Measurements from ENCODE around the gene KLHL15.

The KLHL15 gene

GRCh38 chrX:24027985-24028384 lies 999 bp upstream of the KLHL15 start:
- Histone ChIP-seq H3K27ac (ENCODE audit: low read length) (no peak overlapping the region), H3K4me1 (ENCODE audit: control insufficient read depth, low read depth, low read length) (peaks cover 6% of the 10 kb centered on the region), H3K36me3 (ENCODE audit: control insufficient read depth, low read depth, low read length) (no peaks in the 10 kb centered on the region), H3K9me3 (ENCODE audit: control insufficient read depth, low read depth, low read length) (no peaks in the 10 kb centered on the region), H3K27me3 (ENCODE audit: control insufficient read depth, insufficient read depth, low read length) (peaks cover 51% of the 10 kb centered on the region), H3K9ac (ENCODE audit: low read length) (no peak overlapping the region), H3K4me3 (ENCODE audit: low read length) (no peak overlapping the region)

DNA sequence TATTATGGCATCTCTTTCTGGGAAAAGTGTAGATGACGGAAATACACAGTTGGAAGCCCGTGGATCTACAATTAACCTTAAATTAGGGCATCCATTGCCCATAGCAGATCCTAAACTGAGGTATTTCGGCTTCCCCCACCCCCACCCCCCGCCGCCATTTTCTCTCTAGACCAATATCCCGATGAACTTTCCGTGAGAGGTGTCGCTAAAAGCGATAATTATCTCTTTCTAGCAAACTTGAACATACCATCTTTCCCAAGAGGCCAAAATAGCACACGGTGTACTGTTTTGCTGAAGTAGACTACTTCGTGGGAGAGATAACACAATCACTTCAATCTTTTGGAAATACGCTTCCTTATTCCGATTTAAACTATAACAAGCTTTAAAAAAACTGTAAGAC lies 554 bp downstream of the KLHL15 start:
- H3K27ac ChIP-seq (ENCODE audit: low read length), result peak overlapping the region; percentile 54
- H3K4me1 ChIP-seq (ENCODE audit: control insufficient read depth, low read depth, low read length), result peaks cover 6% of the 10 kb centered on the region
- no peaks in the 10 kb centered on the region for H3K9me3 ChIP-seq (ENCODE audit: control insufficient read depth, low read depth, low read length)
- H3K4me3 ChIP-seq (ENCODE audit: low read length), result peak overlapping the region; percentile 95
- H3K9ac ChIP-seq (ENCODE audit: low read length), result peak overlapping the region; percentile 84
- no peaks in the 10 kb centered on the region for H3K36me3 ChIP-seq (ENCODE audit: control insufficient read depth, low read depth, low read length)
- H3K27me3 ChIP-seq (ENCODE audit: control insufficient read depth, insufficient read depth, low read length), result peaks cover 51% of the 10 kb centered on the region

GRCh38 chrX:24025741-24026403 lies 1.1 kb downstream of the KLHL15 start:
- peak overlapping the region; percentile 84 for H3K9ac ChIP-seq (ENCODE audit: low read length)
- peak overlapping the region; percentile 54 for H3K27ac ChIP-seq (ENCODE audit: low read length)
- no peaks in the 10 kb centered on the region for H3K9me3 ChIP-seq (ENCODE audit: control insufficient read depth, low read depth, low read length)
- H3K4me3 ChIP-seq (ENCODE audit: low read length), result peak overlapping the region; percentile 95
- H3K4me1 ChIP-seq (ENCODE audit: control insufficient read depth, low read depth, low read length), result peaks cover 6% of the 10 kb centered on the region
- H3K27me3 ChIP-seq (ENCODE audit: control insufficient read depth, insufficient read depth, low read length), result peaks cover 49% of the 10 kb centered on the region
- H3K36me3 ChIP-seq (ENCODE audit: control insufficient read depth, low read depth, low read length), result no peaks in the 10 kb centered on the region

GRCh38 chrX:24024819-24025740 lies 1.9 kb downstream of the KLHL15 start:
- Histone ChIP-seq H3K9me3 (ENCODE audit: control insufficient read depth, low read depth, low read length) (no peaks in the 10 kb centered on the region), H3K4me1 (ENCODE audit: control insufficient read depth, low read depth, low read length) (peaks cover 6% of the 10 kb centered on the region), H3K9ac (ENCODE audit: low read length) (peak overlapping the region; percentile 84), H3K36me3 (ENCODE audit: control insufficient read depth, low read depth, low read length) (no peaks in the 10 kb centered on the region), H3K4me3 (ENCODE audit: low read length) (peak overlapping the region; percentile 95), H3K27me3 (ENCODE audit: control insufficient read depth, insufficient read depth, low read length) (peaks cover 41% of the 10 kb centered on the region), H3K27ac (ENCODE audit: low read length) (no peak overlapping the region)

DNA sequence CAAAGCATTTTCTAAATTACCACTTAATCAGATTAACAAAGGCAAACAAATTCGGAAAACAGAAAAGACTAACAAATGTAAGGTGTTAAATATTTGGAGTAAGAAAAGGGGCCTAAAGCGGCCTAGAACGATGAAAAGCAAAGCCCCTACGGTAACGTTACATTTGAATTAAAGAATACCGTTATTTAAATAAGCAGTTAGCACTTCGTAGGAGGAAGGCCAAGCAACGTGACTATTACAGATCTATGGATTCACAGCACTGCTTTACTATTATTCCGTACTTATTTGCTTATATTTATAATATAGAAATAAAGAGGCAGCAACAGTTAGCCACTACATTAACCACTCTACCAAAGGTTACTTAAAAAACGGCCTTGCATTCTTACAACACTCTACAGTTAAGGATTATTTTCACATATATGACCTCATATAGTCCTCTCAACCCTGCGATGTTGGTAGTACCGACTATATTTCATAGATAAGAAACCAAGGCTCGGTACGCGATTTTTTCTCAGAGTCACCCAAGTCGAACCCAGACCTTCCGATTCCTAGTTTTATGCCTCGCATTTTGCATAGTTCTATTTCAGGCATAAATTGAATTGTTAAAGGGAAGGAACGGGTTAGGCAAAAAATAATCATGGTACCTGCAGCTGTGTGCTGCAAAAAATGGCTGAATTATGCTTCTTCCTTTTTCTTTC lies 2.9 kb downstream of the KLHL15 start:
- Histone ChIP-seq H3K27me3 (ENCODE audit: control insufficient read depth, insufficient read depth, low read length) (peaks cover 32% of the 10 kb centered on the region), H3K4me1 (ENCODE audit: control insufficient read depth, low read depth, low read length) (peaks cover 6% of the 10 kb centered on the region), H3K4me3 (ENCODE audit: low read length) (peak overlapping the region; percentile 95), H3K9ac (ENCODE audit: low read length) (peak overlapping the region; percentile 74), H3K9me3 (ENCODE audit: control insufficient read depth, low read depth, low read length) (no peaks in the 10 kb centered on the region), H3K27ac (ENCODE audit: low read length) (no peak overlapping the region), H3K36me3 (ENCODE audit: control insufficient read depth, low read depth, low read length) (peaks cover 5% of the 10 kb centered on the region)

DNA sequence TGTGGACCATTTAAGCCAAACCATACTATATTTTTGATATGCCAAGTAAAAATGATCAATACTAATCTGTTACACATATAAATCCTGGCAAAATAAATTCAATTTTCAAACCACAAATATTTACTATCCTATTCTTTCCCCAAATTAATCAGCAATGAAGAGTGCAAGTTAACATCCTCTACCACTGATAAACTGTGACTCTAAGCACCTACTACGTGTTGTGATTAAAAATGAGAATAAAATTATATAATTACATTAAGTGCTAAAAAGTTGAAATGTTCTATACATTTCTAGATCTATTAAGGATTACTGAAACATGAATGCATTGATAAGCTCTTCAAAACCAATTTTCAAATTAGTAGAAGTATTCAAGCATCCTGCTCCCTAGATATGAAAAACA lies 3.4 kb downstream of the KLHL15 start:
- peaks cover 5% of the 10 kb centered on the region for H3K36me3 ChIP-seq (ENCODE audit: control insufficient read depth, low read depth, low read length)
- H3K9me3 ChIP-seq (ENCODE audit: control insufficient read depth, low read depth, low read length), result no peaks in the 10 kb centered on the region
- peak overlapping the region; percentile 95 for H3K4me3 ChIP-seq (ENCODE audit: low read length)
- peaks cover 26% of the 10 kb centered on the region for H3K27me3 ChIP-seq (ENCODE audit: control insufficient read depth, insufficient read depth, low read length)
- no peak overlapping the region for H3K27ac ChIP-seq (ENCODE audit: low read length)
- H3K9ac ChIP-seq (ENCODE audit: low read length), result peak overlapping the region; percentile 74
- peaks cover 6% of the 10 kb centered on the region for H3K4me1 ChIP-seq (ENCODE audit: control insufficient read depth, low read depth, low read length)

GRCh38 chrX:24020306-24020876 lies 6.6 kb downstream of the KLHL15 start:
- H3K9ac ChIP-seq (ENCODE audit: low read length), result no peak overlapping the region
- no peak overlapping the region for H3K4me3 ChIP-seq (ENCODE audit: low read length)
- peaks cover 15% of the 10 kb centered on the region for H3K36me3 ChIP-seq (ENCODE audit: control insufficient read depth, low read depth, low read length)

DNA sequence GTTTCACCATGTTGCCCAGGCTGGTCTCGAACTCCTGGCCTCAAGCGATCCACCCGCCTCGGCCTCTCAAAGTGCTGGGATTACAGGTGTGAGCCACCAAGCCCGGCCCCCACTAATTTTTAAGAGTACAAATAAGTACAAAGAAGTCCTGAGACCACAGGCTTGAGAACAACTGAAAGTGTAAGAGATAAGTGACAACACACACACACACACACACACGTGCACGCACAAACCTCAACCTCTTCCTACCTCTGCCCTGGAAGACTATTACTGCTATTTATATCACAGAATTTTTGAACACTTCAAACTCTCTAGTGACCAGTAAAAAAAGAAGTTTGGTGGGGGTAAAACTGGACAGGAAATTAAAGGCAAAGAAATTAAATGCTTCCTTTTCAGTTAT lies 7.5 kb downstream of the KLHL15 start:
- H3K36me3 ChIP-seq (ENCODE audit: control insufficient read depth, low read depth, low read length), result peaks cover 15% of the 10 kb centered on the region
- H3K27ac ChIP-seq (ENCODE audit: low read length), result no peak overlapping the region

More at GRCh38 chrX:24020306-24020876, 6.6 kb downstream of the KLHL15 start:
- Histone ChIP-seq H3K27me3 (ENCODE audit: control insufficient read depth, insufficient read depth, low read length) (peaks cover 10% of the 10 kb centered on the region), H3K4me1 (ENCODE audit: control insufficient read depth, low read depth, low read length) (peaks cover 6% of the 10 kb centered on the region), H3K9me3 (ENCODE audit: control insufficient read depth, low read depth, low read length) (no peaks in the 10 kb centered on the region), H3K27ac (ENCODE audit: low read length) (no peak overlapping the region)

GRCh38 chrX:24018809-24019208 lies 8.2 kb downstream of the KLHL15 start:
- Histone ChIP-seq H3K4me1 (ENCODE audit: control insufficient read depth, low read depth, low read length) (peaks cover 6% of the 10 kb centered on the region), H3K36me3 (ENCODE audit: control insufficient read depth, low read depth, low read length) (peaks cover 15% of the 10 kb centered on the region), H3K9me3 (ENCODE audit: control insufficient read depth, low read depth, low read length) (no peaks in the 10 kb centered on the region), H3K27ac (ENCODE audit: low read length) (no peak overlapping the region), H3K4me3 (ENCODE audit: low read length) (no peak overlapping the region), H3K9ac (ENCODE audit: low read length) (no peak overlapping the region), H3K27me3 (ENCODE audit: control insufficient read depth, insufficient read depth, low read length) (peaks cover 2% of the 10 kb centered on the region)

More for the DNA sequence above, 7.5 kb downstream of the KLHL15 start:
- Histone ChIP-seq H3K27me3 (ENCODE audit: control insufficient read depth, insufficient read depth, low read length) (peaks cover 8% of the 10 kb centered on the region), H3K4me1 (ENCODE audit: control insufficient read depth, low read depth, low read length) (peaks cover 6% of the 10 kb centered on the region), H3K9ac (ENCODE audit: low read length) (no peak overlapping the region), H3K4me3 (ENCODE audit: low read length) (no peak overlapping the region), H3K9me3 (ENCODE audit: control insufficient read depth, low read depth, low read length) (no peaks in the 10 kb centered on the region)

DNA sequence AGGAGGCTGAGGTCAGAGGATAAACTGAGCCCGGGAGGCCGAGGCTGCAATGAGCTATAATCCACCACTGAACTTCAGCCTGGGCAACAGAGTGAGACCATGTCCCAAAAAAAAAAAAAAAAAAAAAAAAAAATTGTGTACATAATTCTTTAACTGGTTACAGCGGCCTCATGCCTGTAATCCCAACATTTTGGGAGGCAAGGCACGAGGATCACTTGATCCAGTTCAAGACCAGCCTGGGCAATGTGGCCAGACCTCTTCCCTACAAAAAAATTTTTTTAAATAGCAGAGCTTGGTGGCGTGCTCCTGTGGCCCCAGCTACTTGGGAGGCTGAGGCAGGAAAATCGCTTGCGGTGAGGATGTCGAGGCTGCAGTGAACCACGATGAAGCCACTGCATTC lies 9.3 kb downstream of the KLHL15 start:
- Histone ChIP-seq H3K27me3 (ENCODE audit: control insufficient read depth, insufficient read depth, low read length) (no peaks in the 10 kb centered on the region), H3K9me3 (ENCODE audit: control insufficient read depth, low read depth, low read length) (no peaks in the 10 kb centered on the region), H3K4me1 (ENCODE audit: control insufficient read depth, low read depth, low read length) (no peaks in the 10 kb centered on the region), H3K4me3 (ENCODE audit: low read length) (no peak overlapping the region), H3K9ac (ENCODE audit: low read length) (no peak overlapping the region), H3K27ac (ENCODE audit: low read length) (no peak overlapping the region), H3K36me3 (ENCODE audit: control insufficient read depth, low read depth, low read length) (peaks cover 15% of the 10 kb centered on the region)

DNA sequence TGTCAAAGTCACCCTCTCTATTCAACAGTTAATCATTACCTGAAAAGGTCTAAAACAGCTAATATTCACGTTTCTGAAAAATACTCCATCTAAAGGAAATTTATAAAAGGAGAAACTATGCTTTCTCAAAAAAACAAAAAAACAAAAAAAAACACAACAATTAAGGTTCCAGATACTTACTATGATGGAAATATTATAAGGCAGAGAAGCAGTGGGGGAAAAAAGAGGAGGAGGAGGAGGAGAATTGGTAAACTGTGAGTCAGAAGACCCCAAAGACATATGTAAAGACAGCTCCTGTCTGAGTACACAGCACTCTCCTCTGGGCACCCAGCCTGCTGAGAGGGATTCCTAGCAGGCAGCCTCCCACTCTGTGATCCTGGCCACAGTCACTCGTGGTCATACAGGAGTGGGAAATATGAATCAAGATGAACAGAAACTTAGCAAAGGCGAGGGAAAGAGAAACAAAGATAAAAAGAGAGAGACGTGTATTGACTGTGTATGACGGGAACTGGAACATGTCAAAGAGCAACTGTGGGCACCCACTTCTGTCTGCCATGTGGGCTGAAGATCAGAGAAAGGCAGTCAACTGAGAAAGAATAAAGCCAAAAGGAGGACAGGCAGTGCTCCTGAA lies 12.5 kb downstream of the KLHL15 start:
- H3K27ac ChIP-seq (ENCODE audit: low read length), result no peak overlapping the region
- no peak overlapping the region for H3K4me3 ChIP-seq (ENCODE audit: low read length)
- H3K4me1 ChIP-seq (ENCODE audit: control insufficient read depth, low read depth, low read length), result no peaks in the 10 kb centered on the region
- no peaks in the 10 kb centered on the region for H3K27me3 ChIP-seq (ENCODE audit: control insufficient read depth, insufficient read depth, low read length)
- H3K36me3 ChIP-seq (ENCODE audit: control insufficient read depth, low read depth, low read length), result peaks cover 10% of the 10 kb centered on the region
- H3K9ac ChIP-seq (ENCODE audit: low read length), result no peak overlapping the region
- H3K9me3 ChIP-seq (ENCODE audit: control insufficient read depth, low read depth, low read length), result no peaks in the 10 kb centered on the region

Measured in iPS-18a (cell line).